NOMO-1 treated with dmso at 0.1 percent for 144 hours (cell line): Measurements from ENCODE around the gene TMEM132D.

ENCODE experiments used
- DNase-seq: peaks from one replicate; lab custom pipeline; 2025; ENCODE audit not compliant: unreplicated experiment; lab: John Stamatoyannopoulos, UW

TMEM132D gene

DNA sequence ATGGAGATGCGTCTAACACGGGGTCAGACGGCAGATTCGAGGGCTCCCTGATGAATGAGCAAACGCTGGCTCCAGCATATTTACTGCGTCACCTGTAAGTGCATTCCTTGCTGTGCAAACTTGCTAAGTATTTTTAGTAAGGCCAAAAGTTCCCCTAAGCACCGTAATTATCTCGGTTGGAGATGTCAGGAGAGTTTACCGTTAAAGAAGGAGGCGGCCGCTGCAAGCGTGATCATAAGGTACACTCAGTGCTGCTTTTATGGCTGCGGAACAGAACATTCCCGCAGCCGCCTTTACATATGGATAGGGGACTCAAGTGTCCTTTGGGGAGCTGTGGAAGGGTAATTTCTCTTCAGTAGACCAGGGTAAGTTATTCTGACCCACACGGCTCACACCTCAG is 875.0 kb downstream of the TMEM132D start:
- DNase-seq, result no peak

GRCh38 chr12:129025055-129025454 is 878.8 kb downstream of the TMEM132D start:
- DNase-seq, result no peak
